Karpas-422 (cell line): Measurements from ENCODE around the gene RUNDC1. TPM values are rescaled to one million over a fixed set of nuclear protein-coding genes. Genes with fewer than 3 reads are reported as not detected.

Experiments
- DNase-seq: peaks from one replicate; pipeline ENCODE4 v3.0.0-alpha.2; 2015
- H2AFZ ChIP-seq: fragments of 200-600 bp; sonication (generic); 2 replicates; pipeline ENCODE4 v1.6.1; 2014; ENCODE audit warnings: antibody characterized with exemption, low read length, mixed read lengths
- H3K27ac ChIP-seq: fragments of 200-600 bp; sonication (generic); 2 replicates; pipeline ENCODE4 v1.5.1; 2014; ENCODE audit warnings: mild to moderate bottlenecking, low read length, moderate library complexity
- H3K27me3 ChIP-seq: fragments of 200-600 bp; sonication (generic); 2 replicates; pipeline ENCODE4 v1.6.1; 2014; ENCODE audit warnings: low read length, mixed read lengths
- H3K36me3 ChIP-seq: fragments of 200-600 bp; sonication (generic); 2 replicates; pipeline ENCODE4 v1.6.1; 2014; ENCODE audit warnings: low read length, mixed read lengths; ENCODE audit not compliant: insufficient read depth
- H3K4me1 ChIP-seq: fragments of 200-600 bp; sonication (generic); 2 replicates; pipeline ENCODE4 v1.6.1; 2014; ENCODE audit warnings: mild to moderate bottlenecking, low read length, mixed read lengths
- H3K4me2 ChIP-seq: fragments of 200-600 bp; sonication (generic); 2 replicates; pipeline ENCODE4 v1.6.1; 2014; ENCODE audit warnings: low read length, low read depth, mild to moderate bottlenecking; ENCODE audit not compliant: poor library complexity, severe bottlenecking
- H3K4me3 ChIP-seq: fragments of 200-600 bp; sonication (generic); 2 replicates; pipeline ENCODE4 v1.5.1; 2014; ENCODE audit warnings: mild to moderate bottlenecking, antibody characterized with exemption, low read length, mixed read lengths
- H3K79me2 ChIP-seq: fragments of 200-600 bp; sonication (generic); 2 replicates; pipeline ENCODE4 v1.6.1; 2014; ENCODE audit warnings: mild to moderate bottlenecking, low read length, mixed read lengths
- H3K9ac ChIP-seq: fragments of 200-600 bp; sonication (generic); 2 replicates; pipeline ENCODE4 v1.6.0; 2014; ENCODE audit warnings: low read length
- H3K9me2 ChIP-seq: fragments of 200-600 bp; sonication (generic), shearing (Covaris generic); replicated peaks from 2 replicates; pipeline ENCODE4 v1.6.0; 2014; ENCODE audit warnings: mild to moderate bottlenecking, low read length, moderate library complexity; ENCODE audit not compliant: insufficient read depth
- H3K9me3 ChIP-seq: fragments of 300-700, 200-600 bp; sonication (generic); 2 replicates; pipeline ENCODE4 v1.6.1; 2014; ENCODE audit warnings: low read length, mixed read lengths
- H4K20me1 ChIP-seq: fragments of 200-600 bp; sonication (generic); 2 replicates; pipeline ENCODE4 v1.6.1; 2014; ENCODE audit warnings: mild to moderate bottlenecking, antibody characterized with exemption, low read length, low read depth; ENCODE audit not compliant: insufficient read depth
- total RNA-seq: library from RNA; depleted of rRNA; stranded (reverse); fragments of >200 nt; shearing (Covaris generic); gene quantifications from 2 replicates; pipeline ENCODE4 v1.2.3, GENCODE V29; 2014; ENCODE audit warnings: low replicate concordance

RUNDC1 gene
- total RNA-seq, 1 experiment from 2014 or later: 9.2 TPM

- no peak overlapping the region for H3K27ac ChIP-seq
Measured at GRCh38 chr17:43019418-43019817, 39.1 kb downstream of the RUNDC1 start.

GRCh38 chr17:43020030-43020621 is 39.8 kb downstream of the RUNDC1 start:
- Histone ChIP-seq H3K36me3 (no peaks in the 10 kb centered on the region), H3K4me1 (peaks cover 25% of the 10 kb centered on the region), H3K9me2 (no peaks in the 10 kb centered on the region), H3K4me3 (no peak overlapping the region), H3K79me2 (peaks cover 13% of the 10 kb centered on the region; the same call in 1 of the 2 replicates), H3K27me3 (no peaks in the 10 kb centered on the region), H3K4me2 (no peak overlapping the region), H3K9ac (no peak overlapping the region; the same call in 1 of the 2 replicates), H3K9me3 (no peaks in the 10 kb centered on the region), H4K20me1 (no peaks in the 10 kb centered on the region), H2AFZ (no peak overlapping the region), H3K27ac (no peak overlapping the region)
- DNase-seq: no peak

More at GRCh38 chr17:43019418-43019817, 39.1 kb downstream of the RUNDC1 start:
- Histone ChIP-seq H3K4me2 (no peak overlapping the region), H4K20me1 (no peaks in the 10 kb centered on the region), H2AFZ (no peak overlapping the region), H3K4me3 (no peak overlapping the region), H3K4me1 (peaks cover 20% of the 10 kb centered on the region), H3K27me3 (no peaks in the 10 kb centered on the region), H3K9me3 (no peaks in the 10 kb centered on the region), H3K36me3 (no peaks in the 10 kb centered on the region), H3K79me2 (peaks cover 13% of the 10 kb centered on the region; the same call in 1 of the 2 replicates), H3K9ac (no peak overlapping the region), H3K9me2 (no peaks in the 10 kb centered on the region)
- DNase-seq: no peak

- Histone ChIP-seq H3K27me3 (no peaks in the 10 kb centered on the region), H3K79me2 (peaks cover 13% of the 10 kb centered on the region; the same call in 1 of the 2 replicates), H3K9me2 (no peaks in the 10 kb centered on the region), H3K27ac (no peak overlapping the region), H3K36me3 (no peaks in the 10 kb centered on the region), H3K9ac (peak overlapping the region; percentile 82), H4K20me1 (no peaks in the 10 kb centered on the region), H3K4me3 (peak overlapping the region; percentile 84), H3K4me2 (peak overlapping the region; percentile 82), H3K4me1 (peaks cover 28% of the 10 kb centered on the region), H2AFZ (peak overlapping the region; percentile 86), H3K9me3 (no peaks in the 10 kb centered on the region)
- peak; percentile 68 for DNase-seq
Measured at GRCh38 chr17:43020789-43021740, 40.7 kb downstream of the RUNDC1 start.

GRCh38 chr17:43021741-43022512 is 41.6 kb downstream of the RUNDC1 start, which contains the start of gene VAT1:
TSS of gene VAT1 (minus strand) at chr17:43022385. CDS start at chr17:43022322, 63 bp downstream.
- peak within 1 kb of the TSS; percentile 82 for H3K4me2 ChIP-seq
- H3K9me2 ChIP-seq: no peaks in the 10 kb centered on the region
- H3K36me3 ChIP-seq: no peaks in the 10 kb centered on the region
- peak within 1 kb of the TSS; percentile 82 for H3K9ac ChIP-seq
- peaks cover 13% of the 10 kb centered on the region; the same call in 1 of the 2 replicates for H3K79me2 ChIP-seq
- H3K27me3 ChIP-seq: no peaks in the 10 kb centered on the region
- no peaks in the 10 kb centered on the region for H3K9me3 ChIP-seq
- no peaks in the 10 kb centered on the region for H4K20me1 ChIP-seq
- H3K4me1 ChIP-seq: peaks cover 28% of the 10 kb centered on the region
- peak; percentile 84 for DNase-seq
- H2AFZ ChIP-seq: peak within 1 kb of the TSS; percentile 86
- peak within 1 kb of the TSS; percentile 84 for H3K4me3 ChIP-seq
- peak within 1 kb of the TSS; percentile 23; the same call in 1 of the 2 replicates for H3K27ac ChIP-seq

- Histone ChIP-seq H2AFZ (peak within 1 kb of the TSS; percentile 81), H3K9me3 (no peaks in the 10 kb centered on the region), H3K9me2 (no peaks in the 10 kb centered on the region), H3K27ac (peak within 1 kb of the TSS; percentile 43; the same call in 1 of the 2 replicates), H3K79me2 (peaks cover 9% of the 10 kb centered on the region; the same call in 1 of the 2 replicates), H3K4me3 (peak within 1 kb of the TSS; percentile 69), H3K36me3 (no peaks in the 10 kb centered on the region), H3K4me1 (peaks cover 16% of the 10 kb centered on the region), H3K27me3 (no peaks in the 10 kb centered on the region), H3K9ac (peak within 1 kb of the TSS; percentile 68), H4K20me1 (no peaks in the 10 kb centered on the region), H3K4me2 (peak within 1 kb of the TSS; percentile 93)
- DNase-seq: peak; percentile 98
Measured at GRCh38 chr17:43024407-43025289, 44.3 kb downstream of the RUNDC1 start, which contains the start of gene RND2. TSS of gene RND2 (plus strand) at chr17:43025231. CDS start at chr17:43025348, 117 bp downstream.

- Histone ChIP-seq H3K4me3 (peak overlapping the region; percentile 54; the same call in 1 of the 2 replicates), H3K4me2 (peak overlapping the region; percentile 93)
Measured at GRCh38 chr17:43025290-43025657, 44.9 kb downstream of the RUNDC1 start.

More at GRCh38 chr17:43025290-43025657, 44.9 kb downstream of the RUNDC1 start:
- no peak for DNase-seq
- Histone ChIP-seq H3K9ac (peak overlapping the region; percentile 50), H2AFZ (no peak overlapping the region), H3K79me2 (peaks cover 4% of the 10 kb centered on the region; the same call in 1 of the 2 replicates), H3K27ac (no peak overlapping the region), H3K27me3 (no peaks in the 10 kb centered on the region), H4K20me1 (no peaks in the 10 kb centered on the region), H3K36me3 (no peaks in the 10 kb centered on the region), H3K9me3 (no peaks in the 10 kb centered on the region), H3K4me1 (peaks cover 16% of the 10 kb centered on the region), H3K9me2 (no peaks in the 10 kb centered on the region)
